Hematopoietic multipotent progenitor cell treated with erythropoietin and hydrocortisone succinate and interleukin-3 and kit ligand, for 15 days (in vitro differentiated cells): ENCODE results near the gene NSF.
"Not testable (repeated sequence)": the region's sequence is repeated elsewhere in the genome, so short reads cannot be mapped to it uniquely, and the experiment has no call there.

ENCODE experiments used
- DNase-seq: peaks from one replicate; pipeline ENCODE4 v3.0.0-alpha.2; 2015; ENCODE audit warnings: low spot score

Gene NSF

DNA sequence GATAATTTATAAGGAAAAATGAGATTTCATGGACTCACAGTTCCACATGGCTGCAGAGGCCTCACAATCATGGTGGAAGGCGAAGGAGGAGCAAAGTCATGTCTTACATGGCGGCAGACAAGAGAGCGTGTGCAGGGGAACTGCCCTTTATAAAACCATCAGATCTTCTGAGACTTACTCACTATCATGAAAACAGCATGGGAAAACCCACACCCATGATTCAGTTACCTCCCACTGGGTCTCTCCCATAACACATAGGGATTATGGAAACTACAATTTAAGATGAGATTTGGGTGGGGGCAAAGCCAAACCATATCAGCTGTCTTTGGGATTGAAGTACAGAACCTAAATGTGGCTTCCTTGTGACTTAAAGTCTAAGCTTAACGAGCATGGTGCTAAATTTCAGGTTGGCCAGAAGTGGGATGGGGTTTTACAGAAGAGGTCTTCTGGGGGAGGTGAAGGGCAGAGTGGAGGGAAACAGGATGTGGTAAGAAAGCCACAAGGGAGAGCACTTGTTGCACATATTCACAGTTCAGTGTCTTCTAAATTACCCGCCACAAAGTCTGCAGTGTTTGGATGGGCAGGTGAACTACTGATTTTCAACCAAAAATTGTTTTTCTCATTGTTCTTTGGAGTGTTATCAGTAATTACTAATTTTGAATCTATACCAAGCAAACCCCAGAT is 38.4 kb downstream of the NSF start:
- not testable (repeated sequence) for DNase-seq

DNA sequence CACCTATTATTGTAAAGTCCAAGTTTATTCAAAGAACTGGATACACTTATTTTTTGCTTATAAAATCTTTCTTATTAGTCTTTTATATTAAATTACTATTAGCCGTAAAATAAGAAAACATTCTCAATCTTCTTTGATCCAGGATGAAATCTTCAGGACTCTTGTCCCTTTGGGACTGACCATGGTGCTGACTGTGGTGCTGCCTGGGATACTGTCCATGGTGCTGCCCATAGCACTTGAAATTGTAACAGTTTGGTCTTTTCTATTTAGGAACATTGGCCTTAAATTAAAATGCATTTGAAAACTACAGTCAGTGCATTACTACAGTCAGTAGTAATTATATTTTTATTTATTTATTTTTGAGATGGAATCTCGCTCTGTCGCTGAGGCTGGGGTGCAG is 41.7 kb downstream of the NSF start:
- DNase-seq: not testable (repeated sequence)

DNA sequence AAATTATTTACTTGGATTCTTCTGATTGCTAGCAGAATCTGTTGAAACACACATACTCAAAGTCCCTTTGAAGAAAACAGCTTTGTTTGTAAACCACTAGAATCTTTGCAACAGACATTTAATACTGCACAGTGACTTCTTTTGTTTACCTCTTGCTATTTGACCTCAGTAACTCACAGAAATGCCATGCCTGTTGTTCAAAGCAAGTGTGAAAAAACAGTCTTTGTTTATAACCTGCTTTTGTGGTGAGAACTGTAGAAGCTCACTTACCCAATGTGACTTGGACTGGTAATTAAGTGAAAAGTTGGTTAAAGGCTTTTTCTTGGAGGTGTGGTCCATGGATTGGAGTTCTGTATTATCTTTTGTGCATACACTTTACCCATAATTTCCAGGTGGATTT is 44.4 kb downstream of the NSF start:
- DNase-seq: not testable (repeated sequence)

DNA sequence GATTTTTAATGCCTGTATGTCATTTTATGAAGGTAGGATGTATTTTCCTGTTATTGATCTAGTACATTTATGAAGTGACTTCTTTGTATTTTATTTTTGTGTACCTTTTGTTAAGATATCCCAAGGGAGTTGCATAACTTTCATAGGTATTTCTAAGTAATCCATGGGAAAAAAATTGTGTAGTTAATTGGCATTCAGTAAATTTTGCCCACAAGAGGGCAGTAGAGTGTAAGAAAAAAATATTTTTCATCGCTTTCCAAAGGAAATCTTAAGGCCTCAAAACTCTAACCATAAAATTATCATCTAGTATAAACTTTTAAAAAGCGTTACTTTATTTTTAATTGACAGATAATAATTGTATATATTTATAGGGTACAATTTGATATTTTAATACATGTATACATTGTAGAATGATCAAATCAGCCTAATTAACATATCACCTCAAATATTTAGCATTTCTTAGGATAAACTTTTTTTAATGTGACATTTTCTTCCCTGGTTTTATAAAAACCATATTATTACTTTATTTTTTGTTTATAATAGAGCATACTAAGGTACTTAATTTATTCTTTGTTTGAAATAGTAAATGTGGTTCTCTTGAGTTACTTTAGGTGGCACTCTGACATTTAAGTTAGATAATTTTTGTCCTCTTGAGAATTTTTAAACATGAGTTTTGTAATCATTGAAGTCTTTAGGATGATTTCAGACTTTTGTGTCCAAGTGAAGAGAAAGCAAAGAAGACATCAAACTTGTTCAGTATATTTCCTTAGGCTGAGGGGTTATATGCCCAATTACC is 51.6 kb downstream of the NSF start:
- DNase-seq: not testable (repeated sequence)

DNA sequence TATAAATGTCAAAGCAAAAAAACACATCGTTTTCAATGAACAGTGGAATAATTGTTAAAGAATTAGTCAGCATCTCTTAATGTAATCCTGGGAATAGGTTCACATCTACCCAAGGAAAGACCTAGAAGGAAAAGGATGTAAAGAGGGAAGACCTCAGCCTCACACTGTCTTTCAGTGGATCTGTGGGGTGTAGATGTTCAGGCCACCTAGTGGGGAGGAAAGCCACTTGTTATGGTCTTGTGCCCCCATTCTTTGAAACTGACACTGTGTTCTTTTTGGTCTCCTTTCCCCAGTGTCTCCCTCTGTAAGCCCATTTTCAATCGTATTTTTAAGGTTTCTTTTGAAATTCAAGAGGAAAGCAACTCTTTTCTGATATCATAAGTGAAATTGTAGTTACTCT is 56.8 kb downstream of the NSF start:
- not testable (repeated sequence) for DNase-seq

DNA sequence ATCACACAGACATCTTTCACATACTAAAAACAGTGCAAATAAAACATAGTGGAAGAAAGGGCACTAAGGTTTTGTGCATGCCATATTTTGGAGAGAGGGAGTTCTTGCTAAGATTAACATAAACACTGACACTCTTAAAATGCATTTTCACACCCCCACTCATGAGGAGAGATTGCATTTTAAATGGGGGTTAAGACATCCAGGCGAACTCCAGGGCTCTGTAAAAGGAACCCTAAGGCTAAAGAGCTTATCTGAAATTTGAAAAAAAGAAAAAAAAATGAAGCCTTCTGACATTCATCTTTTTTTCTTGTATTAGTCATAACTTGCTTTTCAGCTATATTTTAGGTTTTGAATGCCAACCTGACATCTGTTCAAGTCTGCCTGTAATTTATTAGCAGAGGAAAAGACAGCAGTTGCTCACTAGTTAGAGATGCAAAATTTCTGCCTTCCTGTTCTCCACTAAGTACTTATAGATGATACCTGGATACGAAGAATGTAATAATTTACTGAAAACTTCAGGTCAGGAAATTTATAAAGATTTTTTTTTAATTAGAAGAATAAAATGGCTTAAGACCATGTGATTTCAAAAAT is 57.3 kb downstream of the NSF start:
- not testable (repeated sequence) for DNase-seq

DNA sequence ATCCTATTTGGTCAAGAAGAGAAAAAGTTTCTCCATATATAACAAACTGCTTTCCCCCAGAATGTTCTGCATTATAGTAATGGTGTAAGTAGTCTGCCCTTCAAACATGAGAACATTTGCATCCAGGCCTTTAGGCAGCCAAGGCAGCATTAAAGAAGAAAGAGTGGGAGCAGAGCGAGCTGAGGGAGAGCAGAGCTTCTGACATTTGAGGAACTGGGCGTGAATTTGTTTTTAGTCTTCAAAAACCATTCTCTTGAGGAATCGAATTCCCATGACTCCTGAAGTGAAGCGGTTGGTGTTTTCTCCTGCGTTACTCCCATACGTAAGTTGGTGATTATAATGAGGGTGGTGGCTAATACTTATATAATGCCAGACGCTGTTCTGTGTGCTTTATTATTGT is 58.8 kb downstream of the NSF start:
- DNase-seq: not testable (repeated sequence)

DNA sequence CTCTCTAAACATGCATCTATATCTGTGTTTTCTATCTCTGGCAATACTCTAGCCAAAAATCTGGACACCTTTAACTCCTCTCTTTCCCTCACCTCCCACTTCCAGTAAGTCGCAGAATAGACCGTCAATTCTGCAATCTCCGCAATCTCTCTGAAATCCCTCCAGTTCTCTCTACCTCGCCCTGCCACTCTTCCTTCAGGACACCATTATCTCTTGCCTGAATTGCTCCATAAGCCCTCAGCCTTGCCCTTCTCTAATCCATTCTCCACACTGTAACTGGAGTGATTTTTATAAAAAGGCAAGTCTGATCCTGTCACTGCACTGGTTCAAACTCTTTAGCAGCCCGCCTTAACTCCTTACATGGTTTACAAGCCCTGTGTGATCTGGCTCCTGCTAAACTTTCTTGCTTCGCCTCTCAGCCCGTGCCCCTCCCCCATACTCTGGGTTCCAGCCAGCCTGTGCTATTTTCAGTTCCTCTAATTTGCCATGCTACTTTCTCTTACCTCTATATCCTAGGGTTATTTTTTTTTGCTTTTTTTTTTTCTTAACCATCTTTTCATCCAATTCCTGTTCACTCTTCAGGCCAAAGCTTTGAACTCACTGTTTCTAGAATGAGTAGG is 61.7 kb downstream of the NSF start:
- not testable (repeated sequence) for DNase-seq

DNA sequence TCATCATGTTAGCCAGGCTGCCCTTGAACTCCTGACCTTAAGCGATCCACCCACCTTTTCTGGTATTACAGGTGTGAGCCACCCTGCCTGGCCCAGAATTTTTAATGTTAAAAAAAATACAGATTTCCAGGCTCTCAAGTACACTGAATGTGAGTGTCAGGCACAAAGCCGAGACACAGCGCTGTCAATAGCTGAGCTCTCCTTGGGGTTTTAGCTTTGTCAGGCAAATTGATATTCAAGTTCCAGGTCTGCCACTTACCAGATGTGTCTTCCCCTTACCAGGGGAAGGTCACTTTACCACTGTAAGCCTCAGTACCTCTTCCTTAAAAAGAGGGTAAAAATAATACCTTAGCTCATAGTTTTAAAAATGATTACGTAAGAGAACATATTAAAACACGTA is 67.8 kb downstream of the NSF start:
- DNase-seq: not testable (repeated sequence)

DNA sequence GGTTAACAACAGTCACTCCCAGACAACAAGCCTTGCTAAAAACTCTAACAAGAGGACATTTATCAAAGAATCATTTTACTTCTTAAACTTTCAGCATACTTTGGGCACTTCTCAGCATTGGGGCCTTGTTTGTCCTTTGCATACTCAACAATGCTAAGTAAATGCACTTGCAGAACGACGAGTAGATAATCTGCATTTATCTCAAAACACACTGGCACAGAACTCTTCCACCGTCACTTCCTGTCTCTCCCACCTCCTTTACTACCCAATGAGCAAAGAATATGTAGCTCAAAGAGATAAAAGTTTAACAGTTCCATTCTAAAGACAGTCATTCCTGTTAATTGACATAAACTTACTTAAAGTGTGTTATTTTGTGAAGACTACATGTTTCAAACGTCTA is 69.2 kb downstream of the NSF start:
- not testable (repeated sequence) for DNase-seq

DNA sequence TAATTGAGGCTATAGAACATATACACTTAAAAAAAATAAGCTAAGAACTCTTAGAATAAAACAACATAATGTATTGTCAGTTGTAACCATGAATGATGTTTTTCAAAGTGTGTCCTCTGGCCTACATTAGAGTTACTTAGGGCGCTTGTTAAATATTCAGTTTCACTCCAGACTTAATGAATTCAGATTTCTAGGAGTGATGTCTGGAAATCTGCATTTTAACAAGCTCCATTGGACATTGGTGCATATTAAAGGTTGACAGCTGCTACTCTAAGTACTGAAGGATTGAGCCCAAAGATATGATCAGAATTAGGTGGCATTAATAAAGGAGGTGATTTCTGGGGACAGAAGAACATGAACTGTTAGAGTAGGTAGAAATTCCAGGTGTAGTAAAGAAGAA is 72.7 kb downstream of the NSF start:
- DNase-seq: not testable (repeated sequence)

DNA sequence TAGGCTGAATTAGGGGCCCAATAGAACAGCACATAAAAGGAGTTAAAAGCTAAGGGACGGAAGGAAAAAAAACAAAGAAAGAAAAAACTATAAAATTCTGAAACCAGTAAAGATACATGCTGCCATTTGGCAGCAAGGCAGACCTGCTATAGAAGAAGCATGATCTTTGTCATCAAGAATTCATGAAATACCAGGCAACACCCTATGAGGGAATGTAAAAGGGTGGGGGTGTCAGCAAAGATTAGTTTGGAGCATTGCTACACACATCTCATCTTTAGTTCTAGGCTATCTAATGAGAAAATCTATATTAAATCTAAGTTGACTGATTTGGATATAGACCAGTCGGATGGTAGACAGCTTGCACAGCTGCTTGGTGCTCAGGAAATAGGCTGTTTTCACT is 73.1 kb downstream of the NSF start:
- not testable (repeated sequence) for DNase-seq

DNA sequence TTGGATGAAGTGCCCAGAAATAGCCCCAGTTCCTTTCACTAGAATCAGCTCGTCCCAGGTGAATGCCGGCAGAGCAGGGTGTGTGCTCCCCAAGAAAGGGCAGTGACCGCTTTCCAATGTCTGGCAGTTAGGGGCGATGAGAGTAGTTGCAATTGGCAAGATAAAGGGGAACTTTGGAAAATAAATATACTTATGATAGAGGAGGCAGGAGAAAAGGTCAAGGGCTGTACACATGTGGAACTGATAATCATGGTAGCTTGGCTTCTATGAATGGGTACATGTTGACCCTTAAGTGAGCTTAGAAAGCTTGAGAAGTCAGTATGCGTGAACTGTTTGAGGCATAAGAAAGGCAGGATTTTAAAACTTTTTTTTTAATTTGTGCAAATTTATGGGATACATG is 75.5 kb downstream of the NSF start:
- not testable (repeated sequence) for DNase-seq

DNA sequence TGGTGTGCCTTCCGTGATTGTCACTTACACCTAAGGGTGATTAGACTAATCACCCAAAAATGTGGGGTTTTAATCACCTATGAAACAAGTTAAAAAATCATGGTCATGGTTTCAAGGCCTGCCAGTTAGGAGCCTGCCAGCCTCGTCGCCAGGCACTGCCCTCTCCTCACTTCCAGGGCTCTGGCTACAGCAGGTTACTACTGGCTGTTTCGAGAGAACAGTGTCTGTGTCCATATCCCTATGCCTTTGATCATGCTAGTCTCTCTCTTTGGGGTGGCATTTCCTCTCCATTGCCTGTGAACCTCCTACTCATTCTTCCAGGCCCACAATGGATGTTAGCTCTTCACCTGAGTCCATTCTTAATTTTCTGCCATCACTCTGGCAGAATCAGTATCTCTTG is 80.3 kb downstream of the NSF start:
- not testable (repeated sequence) for DNase-seq

DNA sequence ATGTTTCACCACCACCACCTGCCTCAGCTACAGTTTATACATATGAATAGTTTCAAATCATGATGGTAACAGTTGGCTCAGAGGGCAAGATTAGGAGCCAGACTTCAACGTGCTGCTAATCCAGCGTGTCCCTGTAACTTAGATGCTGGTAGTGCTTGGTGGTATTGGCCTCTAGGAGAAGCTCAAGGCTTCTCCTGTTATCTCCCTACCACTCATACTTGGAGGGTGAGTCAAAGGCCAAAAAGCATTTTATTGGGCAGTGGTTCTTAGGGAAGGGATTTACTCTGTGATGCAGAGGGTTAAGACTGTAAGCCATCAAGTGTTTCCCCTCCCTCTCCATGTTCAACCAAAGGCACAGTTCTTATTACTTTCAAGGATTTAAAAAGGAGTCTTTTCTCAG is 82.3 kb downstream of the NSF start:
- not testable (repeated sequence) for DNase-seq

DNA sequence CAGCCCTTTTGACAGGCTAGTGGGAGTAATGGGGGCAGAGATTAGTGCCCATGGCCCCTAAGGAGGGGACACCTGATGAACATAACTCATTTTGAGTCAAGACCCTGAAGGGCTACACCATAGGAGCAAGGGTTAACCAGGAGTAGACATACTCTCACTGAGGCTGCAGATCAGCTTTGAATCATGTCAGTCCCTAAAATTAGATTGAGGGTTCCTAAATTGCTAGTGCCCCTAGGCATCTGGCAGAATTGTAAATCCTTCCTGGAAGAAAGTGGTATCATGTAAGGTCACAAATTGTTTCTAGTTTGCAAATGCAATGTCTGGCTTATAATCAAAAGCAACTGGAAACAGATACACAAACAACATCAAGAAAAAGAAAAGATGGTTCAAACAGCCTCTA is 87.3 kb downstream of the NSF start:
- not testable (repeated sequence) for DNase-seq

DNA sequence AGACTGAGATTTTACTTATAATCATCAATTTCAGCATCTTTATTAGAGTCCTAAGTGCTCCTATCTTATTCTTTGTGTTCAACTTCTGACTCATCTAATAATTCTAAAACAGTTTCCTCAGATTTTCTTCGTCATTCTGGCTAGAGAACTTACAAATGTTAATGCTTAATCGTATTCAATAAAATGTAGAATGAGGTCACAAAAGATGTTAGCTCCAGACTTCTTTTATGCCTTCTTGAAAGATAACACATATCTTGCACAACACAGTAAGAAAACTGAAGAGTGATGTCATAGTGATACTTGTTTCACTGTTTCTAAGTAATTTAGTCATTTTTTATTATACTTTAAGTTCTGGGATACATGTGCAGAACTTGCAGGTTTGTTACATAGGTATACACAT is 93.2 kb downstream of the NSF start:
- DNase-seq: not testable (repeated sequence)

DNA sequence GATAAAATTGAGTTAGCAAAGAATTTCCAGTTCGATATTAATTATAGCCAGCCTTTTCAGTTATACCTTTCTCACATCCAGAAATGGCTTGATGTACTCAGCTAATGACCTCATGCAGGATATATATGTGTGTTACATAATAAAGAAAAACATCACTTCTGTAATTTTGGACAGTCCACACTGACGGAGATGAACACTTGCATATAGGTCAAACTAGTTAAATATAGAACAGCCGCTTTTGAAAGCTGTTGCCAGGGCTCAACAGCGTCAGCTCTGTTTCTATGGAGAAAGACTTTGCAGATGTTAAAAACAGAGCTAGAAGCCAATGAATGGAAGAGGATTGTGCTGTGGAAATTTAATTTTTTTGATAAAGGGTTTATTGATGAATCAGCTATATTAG is 94.8 kb downstream of the NSF start:
- not testable (repeated sequence) for DNase-seq

DNA sequence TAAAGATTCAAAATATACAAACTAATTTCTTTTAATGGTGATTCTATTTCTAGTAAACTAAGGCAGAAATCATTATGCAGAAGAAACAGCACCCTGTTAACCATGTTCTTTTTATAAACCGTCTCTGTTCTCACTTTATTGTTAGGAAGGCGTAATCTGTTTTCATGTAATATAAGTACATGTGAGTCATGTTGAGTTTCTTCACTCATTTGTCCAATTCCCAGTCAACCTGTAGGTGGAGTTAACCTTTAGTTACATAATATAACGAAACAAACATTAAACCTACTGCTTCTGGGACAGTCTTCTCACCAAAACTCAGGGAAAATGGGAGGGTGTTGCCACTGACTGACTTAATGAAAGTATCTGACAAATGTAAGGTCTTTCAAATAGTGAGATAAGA is 101.7 kb downstream of the NSF start:
- DNase-seq: not testable (repeated sequence)

DNA sequence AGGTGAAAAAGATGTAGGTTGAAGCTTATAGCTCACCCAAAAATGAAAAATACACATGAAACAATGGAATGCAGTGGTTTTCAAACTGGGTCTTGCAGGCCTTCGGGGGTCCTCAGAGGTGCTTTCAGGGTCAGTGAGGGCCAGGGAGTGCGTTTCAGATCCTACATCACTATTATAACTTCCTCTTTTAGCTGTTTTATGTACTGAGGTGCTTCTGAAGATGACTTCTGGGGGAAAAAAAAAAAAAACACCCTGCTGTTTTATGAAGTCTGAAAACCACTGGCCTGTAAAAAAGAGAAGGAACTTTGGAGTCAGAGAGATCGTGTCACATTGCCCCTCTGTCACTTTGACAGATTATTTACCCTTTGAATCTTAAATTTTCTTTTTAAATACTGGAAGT is 102.8 kb downstream of the NSF start:
- DNase-seq: not testable (repeated sequence)

DNA sequence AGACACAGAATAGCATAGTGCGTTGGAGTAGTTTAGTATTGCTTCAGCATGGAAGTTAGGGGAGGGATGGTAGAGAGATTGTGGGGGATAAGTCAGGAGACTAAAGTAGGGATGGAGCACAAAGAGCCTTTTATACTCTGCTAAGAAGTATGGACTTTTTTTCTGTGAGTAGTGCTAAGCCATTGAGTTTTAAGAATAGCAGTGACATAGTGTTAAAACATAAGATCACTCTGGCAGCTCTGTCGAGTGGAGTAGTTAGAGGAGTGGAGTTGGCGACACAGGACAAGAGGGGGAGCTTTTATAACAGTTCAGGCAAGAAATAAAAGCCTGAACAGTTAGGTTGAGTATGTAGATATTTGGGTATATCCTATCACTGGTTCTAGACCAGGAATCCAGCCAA is 106.1 kb downstream of the NSF start:
- not testable (repeated sequence) for DNase-seq

DNA sequence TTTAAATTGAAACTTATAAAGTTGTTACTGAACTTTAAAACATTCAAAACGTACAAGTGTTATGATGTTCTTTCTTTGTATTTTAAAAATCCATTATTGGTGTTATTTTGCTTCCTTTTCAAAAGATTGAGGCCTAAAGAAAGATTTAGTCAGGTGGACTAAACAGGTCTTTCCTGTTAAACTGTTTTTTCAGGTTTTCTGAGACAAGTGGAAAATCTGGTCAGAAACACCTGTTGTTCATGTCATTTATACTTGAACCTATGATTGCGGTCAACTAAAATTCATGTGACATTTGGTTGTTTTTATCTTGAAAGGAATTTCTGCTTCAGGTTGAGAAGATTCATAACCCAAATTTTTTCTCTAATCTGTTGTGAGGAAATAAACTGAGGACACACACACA is 108.5 kb downstream of the NSF start:
- DNase-seq: not testable (repeated sequence)

DNA sequence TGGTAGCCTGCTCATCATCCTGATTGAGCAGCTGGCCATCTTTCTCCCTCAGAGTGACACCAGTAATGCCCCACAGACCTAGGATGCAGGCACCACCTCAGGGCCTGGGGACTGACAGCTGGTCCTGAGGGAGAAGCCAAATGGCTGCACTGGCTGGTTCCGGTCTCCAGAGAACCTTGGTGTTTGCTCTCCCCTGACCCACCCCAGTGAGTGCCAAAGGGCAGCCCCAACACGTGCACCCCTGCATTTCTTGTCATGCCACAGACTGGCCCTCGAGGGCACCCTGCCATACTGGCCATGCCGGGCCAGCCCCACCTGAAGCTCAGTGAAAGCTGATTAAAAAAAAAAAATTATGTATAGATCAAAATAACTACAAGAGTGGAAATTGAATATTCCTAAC is 127.5 kb downstream of the NSF start:
- no peak for DNase-seq
